Amniotic epithelial cell (primary cell): ENCODE measurements around the gene COA7.

ENCODE experiments used
- DNase-seq: peaks from one replicate; pipeline ENCODE4 v3.0.0-alpha.2; 2010; ENCODE audit warnings: low read depth

The COA7 gene

GRCh38 chr1:52635321-52636089 lies 62.6 kb downstream of the COA7 start:
- DNase-seq: no peak
